GM21381 (cell line): ENCODE data around the gene HSPB9.
"Not testable (repeated sequence)": the region's sequence is repeated elsewhere in the genome, so short reads cannot be mapped to it uniquely, and the experiment has no call there.

ENCODE experiments used
- ATAC-seq: cut with Tn5 transposase; IDR thresholded peaks from one replicate; pipeline ENCODE4 v1.9.1; 2021; ENCODE audit warnings: mild to moderate bottlenecking, moderate library complexity; ENCODE audit not compliant: unreplicated experiment

The HSPB9 gene

DNA sequence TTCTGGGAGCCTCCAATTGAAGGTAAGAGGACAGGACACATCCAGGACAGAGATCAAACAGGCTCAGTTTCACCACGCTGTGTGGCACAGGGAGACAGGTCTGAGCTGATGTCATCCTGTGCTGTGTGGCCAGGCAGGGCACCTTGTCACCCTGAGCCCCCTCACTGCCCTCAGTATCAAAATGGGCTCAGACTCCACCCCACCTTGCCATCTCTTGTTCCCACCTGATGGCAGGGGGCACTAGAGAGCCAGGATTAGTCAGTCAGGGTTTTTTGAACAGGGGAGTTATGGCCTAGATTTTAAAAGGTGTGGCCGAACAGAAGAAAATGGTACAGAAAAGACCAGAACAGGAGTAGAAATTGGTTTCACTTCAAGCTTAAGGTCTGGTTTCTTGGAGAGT lies 4.1 kb upstream of the HSPB9 start:
- no peak for ATAC-seq

DNA sequence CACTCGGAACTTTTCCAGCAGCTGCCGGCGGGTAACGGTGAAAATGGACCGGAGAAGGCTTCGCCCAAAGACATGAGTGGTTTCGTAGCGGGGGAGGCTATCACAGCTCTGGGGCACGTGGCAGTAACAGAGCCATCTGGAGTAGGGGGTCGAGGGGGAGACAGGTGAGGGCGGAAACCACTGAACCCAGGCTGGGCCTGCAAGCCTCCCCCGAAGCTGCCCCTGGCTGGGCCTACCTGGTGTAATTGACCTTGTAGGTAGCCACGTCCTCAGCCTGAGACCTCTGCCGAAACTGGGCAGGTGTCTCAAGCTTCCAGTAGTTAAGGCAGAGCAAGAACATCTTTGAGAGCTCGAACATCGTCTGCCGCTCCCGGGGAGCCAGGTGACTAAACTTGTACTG lies 3.3 kb upstream of the HSPB9 start:
- no peak for ATAC-seq

DNA sequence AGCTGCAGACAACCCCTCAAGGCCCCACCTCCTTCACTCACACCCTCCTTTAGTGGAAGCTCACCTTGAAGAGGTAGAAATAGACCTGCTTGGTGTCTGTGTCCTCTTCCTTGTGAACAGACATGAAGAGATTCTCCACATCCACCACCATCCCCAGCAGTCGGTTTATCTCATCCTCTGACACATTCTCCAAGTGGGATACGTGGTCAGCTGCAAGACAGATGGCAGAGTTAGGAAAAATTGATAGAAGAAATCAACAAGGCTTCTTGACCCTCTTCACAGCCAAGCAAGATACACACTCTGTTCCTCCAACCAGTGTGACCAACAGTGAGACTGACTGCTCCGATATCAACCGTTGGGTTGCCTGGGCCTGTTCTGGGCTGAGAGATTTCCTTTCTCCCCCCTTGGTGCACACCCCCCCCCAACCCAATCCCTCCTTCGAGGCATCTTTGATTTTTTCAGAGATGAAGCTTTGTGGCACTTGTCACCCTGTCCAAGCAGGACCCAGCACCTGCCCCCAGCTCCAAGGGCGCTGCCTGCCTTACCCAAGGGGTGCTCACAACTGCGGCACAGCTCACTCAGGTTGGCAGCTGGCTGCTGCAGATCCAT lies 2.3 kb upstream of the HSPB9 start:
- no peak for ATAC-seq

DNA sequence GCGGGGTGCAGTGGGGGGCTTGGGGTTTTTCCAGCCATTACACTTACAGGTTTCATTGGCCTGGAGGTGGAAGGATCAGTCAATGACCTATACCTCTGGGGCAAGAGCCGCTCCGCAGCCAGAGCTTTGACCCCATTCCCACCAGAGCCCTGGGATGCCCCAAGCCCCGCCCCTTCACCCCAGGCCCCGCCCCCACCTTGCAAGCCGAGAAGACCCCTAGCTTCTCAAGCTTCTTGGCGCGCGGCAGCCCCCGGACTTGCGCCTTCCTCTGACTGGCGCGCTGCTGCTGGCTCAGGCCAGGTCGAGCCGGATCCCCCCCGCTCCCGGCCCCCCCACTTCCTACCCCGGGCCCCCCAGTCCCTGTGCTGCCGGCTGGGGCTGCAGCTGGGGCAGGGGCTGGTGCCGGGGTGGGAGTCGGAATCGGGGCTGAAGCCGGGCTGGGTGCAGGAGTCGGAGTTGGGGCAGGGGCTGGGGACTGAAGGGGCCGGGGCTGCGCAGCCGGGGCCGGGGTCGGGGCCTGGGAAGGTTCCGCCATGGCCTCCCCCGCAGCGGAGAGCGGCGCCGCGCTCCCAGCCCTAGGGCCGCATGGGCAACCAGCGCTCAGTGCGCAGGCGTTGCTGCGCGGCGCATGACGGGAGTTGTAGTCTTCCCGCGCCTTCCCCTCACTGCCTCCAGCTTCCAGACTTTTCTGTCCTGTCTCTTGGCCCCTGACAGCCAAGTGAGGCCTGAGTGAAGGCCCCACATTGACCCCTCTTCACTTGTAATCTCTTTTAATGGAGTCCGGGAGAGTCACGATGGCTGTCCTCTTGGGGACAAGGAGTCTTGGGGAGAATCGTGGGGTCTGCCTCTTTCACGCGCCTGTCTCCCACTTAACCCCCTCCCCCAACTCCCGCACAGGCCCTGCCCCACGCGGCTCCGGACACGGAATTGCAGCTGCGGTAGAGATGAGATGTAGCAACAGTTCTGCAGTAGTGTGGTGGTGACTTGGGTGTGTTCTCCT lies 1.5 kb upstream of the HSPB9 start, which contains the start of gene KAT2A:
Gene KAT2A (minus strand): TSS at position 598 of the 1,000 bp plus-strand sequence. CDS start 63 bp downstream, at position 535.
- peak; percentile 81 for ATAC-seq

DNA sequence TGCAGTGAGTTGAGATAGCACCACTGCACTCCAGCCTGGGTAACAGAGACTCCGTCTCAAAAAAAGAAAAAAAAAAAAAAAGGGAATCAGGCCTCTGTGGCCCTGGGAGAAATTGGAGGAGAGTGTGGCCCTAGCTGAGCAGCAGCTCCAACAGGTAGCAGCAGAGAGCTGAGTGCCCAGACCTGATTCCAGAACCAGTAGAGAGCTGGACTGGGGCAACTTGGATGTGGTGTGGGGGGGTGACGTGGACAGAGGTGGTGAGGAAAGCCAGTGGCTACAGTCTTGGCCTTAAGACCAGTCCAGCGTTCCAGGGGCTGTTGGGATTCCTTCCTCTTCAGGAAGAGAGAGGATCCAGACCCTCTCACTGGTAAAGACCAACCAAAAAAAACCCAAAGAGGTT lies 1.7 kb downstream of the HSPB9 start:
- ATAC-seq, result no peak

DNA sequence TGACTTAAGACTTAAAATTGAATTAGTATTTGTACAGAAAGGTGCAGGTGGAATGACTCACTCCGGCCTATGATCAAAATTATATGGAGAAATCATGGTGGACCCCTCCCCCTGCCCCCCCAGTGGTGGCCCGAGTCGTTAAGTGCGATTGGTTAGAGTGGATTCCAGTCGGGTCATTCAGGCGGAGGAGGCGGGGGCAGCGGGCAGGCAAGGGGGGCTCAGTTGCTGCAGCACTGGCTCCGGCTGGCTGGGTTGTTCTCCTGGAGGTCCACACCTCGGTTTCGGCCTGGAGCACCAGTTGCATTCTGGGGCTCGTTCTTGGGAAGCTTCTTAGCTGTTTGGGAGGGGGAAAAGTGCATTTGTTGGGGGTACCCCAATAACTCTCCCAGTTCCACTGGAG lies 3.0 kb downstream of the HSPB9 start:
- no peak for ATAC-seq

DNA sequence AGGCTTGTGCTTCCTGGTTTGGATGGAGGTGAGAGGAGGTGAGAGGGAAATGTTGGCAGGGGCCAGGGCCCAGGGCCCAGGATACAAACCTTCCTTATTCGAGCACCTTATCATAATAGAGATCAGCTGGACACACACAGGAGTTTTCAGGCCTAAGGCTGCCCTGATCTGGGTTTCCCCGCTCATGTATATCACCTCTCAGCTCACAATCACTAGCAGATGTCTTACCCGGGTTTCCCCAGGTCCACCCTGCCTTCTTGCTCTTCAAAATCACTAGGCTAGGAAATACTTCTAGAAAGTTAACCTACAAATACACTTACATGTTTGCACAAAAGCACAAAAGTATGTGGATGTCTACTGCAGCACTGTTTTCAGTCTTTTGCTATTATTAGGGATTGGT lies 4.2 kb downstream of the HSPB9 start:
- ATAC-seq, result no peak

DNA sequence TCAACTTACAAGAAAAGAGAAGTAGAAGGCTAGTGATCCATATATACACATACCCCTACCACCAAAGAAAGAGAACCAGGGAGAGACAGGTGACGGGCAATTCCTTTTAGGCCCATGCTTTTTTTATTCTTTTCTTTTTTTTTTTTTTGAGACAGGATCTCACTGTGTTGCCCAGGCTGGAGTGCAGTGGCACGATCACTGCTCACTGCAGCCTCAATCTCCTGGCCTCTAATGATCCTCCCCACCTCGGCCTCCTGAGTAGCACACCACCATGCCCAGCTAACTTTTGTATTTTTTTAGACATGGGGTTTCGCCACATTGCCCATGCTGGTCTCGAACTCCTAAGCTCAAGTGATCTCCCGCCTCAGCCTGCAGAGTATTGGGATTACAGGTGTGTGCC lies 4.8 kb downstream of the HSPB9 start:
- ATAC-seq, result no peak

DNA sequence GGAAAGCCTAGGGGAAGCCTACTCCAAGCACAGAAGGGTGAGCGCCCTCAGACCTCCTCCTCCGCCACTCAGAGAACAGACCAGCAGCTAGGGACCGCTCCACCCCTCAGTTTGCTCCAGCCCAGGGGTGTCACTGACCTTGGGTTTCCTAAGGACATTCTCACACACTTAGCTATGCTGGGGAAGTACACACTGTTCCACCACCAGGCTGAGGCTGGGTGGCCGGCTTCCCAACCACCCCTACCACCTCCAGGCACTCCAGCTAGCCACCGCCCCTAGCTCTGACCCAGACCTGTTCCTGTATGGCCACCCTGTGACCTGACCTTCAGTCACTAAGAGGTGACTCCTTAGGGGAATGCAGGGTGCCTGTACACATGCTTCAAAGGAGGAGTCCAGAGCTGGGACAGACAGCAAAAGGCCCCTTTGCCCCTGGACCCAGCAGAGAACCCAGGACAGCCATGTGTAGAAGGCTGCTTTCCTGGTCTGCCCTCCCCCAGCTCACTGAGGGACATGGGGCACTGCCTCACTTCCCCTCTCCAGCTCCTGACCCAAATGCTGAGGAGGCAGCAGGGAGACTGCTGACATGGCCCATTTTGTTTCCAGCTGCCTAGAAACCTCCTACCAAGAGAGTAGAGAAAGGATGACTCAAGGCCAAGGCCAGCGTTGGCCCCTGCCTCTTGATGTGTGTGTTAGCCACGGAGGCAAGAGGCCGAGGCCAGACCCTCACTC lies 6.7 kb downstream of the HSPB9 start:
- no peak for ATAC-seq

DNA sequence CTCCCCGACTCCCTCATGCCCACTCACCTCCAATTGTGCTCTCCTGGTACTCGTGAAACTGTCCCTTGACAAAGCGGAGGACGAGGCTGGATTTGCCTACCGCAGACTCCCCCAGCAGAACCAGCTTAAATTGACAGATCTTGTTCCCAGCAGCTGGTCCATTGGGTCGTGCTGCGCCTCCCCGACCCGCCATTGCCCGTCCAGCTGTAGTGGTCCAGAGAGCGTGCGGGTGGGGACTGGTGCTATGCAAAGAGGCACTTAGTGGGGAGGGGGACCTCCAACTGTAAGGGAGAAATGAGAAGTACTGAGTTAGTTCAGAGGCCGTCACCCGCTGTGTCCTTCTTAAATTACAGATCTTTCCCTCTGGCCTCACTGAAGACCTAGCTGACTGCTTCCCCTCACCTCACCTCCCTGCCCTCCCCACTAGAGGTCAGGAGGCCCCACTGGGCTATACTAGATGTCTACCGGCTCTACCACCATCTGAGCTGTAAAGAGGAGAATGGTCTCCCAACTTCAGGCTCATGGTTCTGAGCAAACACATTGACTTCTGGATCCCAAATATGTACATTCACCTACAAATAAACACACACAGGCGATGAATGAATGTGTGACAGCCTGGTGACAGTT lies 7.8 kb downstream of the HSPB9 start:
- no peak for ATAC-seq

DNA sequence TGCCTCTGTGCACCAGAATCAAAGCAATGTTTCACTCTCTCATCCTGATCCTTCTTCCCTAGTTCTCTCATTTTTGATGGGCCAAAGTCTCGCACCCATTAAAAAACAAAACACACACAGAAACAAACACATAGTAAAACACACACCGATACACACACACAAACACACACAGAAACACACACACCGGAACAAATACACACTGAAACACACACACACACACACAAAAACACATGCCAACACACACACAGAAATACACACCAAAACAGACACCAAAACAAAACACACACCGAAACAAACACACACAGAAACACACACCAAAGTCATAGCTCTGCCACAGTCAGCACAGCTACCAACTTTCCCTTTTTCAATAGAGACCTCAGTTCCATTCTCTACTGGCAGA lies 8.6 kb downstream of the HSPB9 start:
- ATAC-seq, result no peak

DNA sequence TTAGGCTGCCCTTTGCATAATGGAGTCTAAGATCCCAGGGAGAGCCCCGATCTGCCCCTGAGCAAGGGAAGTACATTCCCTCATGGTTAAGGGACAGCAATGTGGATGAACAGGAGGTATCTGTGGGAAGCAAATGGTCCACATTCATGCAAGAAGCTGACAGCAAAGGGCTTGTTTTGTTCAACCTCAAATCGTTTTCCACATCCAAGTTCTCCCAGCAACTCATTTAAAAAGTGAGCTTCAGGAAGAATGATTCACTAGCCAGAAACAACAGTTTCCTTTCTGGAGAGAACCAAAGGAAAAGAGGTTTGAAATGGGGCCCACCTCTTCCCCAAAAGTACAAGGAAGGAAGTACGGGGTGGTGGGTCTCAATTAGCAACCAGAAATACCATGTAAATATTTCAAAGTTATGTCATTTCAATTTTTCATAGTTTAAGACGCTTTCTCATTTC lies 9.4 kb downstream of the HSPB9 start:
- no peak for ATAC-seq

DNA sequence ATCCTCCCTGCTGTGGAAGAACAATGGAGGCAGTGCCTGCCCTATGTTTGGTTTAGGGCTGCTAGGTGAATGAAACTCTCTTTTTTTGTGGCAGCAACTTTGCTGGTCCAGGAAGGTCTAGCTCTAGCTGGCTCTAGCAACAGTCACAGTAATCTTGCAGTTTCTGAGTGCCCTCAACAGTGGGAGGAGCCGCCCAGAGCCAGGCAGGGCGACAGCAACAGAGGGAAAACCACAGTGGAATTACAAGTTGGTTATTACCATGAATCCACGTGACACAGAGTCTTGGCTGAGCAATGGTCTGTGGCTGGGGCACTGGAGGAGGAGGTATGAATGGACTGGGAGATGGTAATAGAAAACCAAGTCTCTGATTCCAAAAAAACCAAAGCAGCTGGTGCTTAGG lies 10.3 kb downstream of the HSPB9 start:
- peak; percentile 36 for ATAC-seq

DNA sequence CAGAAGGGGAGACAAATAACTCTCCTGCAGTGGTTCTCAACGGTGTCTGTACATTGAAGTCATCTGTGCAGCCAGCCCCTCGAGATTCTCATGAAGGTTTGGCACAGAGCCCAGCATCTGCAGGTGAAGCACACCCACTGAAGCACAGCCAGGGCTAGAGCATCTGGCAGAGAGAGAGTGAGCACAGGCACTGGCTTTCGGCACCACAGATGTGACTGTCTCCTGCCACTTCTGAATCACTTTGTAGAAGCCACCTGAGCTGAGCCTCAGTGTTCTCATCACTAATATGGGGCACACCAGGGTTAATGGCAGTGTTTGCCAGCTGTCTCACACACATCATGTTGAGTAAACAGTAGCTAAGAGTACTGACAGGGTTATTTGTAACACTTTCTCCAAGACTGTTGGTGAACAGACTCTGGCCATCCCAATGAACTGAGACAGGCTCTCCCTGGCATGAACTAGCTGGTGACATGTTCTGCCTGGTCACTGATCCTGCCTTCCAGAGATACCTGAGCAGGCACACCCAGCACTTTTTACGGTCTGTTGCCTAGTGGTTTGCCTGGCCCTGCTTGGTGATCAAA lies 10.9 kb downstream of the HSPB9 start:
- peak; percentile 63 for ATAC-seq

DNA sequence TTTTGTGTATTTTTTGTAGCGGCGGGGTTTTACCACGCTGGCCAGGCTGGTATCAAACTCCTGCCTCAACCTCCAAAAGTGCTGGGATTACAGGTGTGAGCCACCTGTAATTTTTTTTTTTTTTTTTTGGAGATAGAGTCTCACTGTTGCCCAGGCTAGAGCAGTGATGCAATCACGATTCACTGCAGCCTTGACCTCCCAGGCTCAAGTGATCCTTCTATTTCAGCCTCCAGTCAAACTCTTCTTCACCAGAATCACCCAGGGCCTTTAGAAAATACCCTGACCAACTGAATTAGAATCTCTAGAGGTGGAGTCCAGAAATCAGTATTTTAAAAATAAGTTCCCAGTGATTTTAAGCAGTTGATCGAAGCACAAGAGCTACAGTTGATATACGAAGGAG lies 12.5 kb downstream of the HSPB9 start:
- ATAC-seq, result no peak

DNA sequence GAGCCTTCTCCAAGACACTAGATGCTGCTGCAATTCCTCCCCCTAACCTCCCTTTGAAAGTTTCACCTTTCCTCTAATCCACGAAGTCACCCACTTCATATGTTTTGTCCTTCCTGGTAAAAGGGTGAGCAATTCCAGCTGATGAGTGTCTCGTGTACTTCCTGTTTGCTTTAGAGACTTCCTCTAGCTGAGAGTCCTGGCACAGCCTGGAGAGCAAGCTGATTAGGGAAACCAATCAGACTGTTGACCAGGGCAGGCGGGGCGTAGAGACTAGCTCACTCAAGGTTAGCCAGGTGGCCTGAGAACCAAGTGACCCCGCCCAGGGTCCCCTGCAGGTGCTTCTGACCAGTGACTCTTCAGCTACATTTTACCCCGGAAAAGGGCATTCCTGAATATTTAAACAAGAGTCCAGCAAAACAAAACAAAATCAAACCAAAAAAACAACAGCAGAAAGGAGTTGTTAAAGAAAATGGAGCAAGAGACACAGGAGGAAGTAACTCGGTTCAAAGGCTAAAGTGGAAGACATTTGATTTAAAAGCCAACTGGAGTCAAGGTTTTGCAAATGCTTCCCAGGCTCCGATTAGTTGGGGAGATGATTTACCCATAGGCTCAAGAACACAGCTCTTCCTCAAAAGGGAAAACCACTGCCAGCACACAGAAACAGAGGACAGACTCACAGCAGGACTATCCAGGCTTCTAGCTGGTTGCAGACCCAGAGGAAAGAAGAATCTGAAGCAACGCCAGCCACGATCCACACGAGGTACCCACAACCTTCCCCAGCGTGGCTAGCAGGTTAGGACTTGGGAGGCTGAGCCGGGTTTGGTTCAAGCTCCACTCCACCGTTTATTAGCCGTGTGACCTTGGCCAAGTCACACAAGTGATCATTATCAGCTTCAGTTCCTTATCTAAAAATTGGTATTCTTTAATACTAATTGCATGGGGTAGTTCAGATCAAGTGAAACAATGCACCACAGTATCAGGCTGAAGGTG lies 13.4 kb downstream of the HSPB9 start:
- no peak for ATAC-seq

DNA sequence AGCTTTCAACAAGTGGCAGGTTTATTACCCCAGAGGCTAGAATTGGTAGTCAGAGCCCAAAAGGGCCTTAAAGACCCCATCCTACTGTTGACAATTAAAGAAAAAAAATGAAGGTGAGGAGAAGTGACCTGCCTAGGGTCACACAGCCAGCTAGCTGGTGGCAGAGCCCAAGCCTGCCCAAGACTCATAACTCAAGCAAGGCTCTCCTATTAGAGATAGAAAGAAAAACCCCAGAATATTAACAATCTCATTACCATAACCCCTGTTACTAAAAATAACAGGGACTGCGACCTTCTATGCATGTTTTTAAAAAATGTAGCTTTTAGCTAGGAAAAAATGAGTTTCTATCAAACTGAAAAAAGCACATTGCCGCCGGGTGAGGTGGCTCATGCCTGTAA lies 14.0 kb downstream of the HSPB9 start:
- no peak for ATAC-seq

DNA sequence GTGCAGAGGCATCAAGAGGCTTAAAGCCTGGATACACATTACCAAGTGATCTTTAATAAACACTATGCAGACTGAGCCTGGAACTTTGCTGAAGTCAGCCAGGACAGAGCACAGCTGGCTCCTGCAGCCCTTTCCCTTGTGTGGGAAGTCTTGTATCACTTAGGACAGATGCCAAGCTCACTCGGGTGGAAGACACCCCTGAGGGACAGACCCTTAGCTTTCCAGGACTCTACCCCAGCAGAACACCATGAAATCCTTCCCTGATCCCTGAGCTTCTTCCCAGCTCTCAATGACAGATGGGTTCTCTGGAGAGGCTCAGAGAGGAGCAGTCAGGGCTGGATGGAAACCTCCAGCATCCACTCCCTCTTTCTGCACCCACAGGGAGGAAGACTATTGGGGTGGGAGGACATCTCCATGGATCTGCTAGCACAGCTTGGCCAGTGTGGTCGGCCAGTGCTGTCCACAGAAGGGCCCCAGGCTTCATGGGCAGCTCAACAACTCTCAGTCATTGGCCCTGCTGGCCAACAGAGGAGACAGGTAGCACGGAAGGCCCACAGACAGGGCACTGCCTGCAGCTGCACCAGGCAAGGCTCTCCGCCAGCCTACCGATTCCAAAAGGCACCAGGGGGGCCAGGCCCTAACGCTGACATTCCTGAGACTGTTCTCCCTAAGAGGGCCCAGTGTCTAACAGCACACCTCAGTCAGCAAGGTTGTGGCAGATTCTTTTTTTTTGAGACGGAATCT lies 16.3 kb downstream of the HSPB9 start:
- ATAC-seq, result no peak

DNA sequence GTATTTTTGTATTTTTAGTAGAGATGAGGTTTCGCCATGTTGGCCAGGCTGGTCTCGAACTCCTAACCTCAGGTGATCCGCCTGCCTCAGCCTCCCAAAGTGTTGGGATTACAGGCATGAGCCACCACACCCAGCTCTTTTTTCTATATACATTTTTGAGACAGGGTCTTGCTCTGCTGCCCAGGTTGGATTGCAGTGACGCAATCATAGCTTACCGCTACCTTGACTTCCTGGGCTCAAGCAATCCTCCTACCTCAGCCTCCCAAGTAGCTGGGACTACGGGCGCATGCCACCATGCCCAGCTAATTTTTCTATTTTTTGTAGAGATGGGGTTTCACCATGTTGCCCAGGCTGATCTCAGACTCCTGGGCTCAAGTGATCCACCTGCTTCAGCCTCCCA lies 18.1 kb downstream of the HSPB9 start:
- ATAC-seq, result not testable (repeated sequence)
